H1 (cell line): Measurements from ENCODE around the gene COX17. TPM values are rescaled to one million over a fixed set of nuclear protein-coding genes. Genes with fewer than 3 reads are reported as not detected.

Experiments used
- CHD7 ChIP-seq: fragments of 300-600 bp; sonication (generic); IDR thresholded peaks from 2 replicates; pipeline ENCODE4 v1.7.1; 2012; ENCODE audit warnings: low read length, moderate library complexity, mild to moderate bottlenecking, inconsistent platforms; ENCODE audit not compliant: insufficient replicate concordance
- CTCF ChIP-seq, 3 experiments: IDR thresholded peaks; 1 replicate in 2 of 3; 2 replicates in 1 of 3; pipeline versions ENCODE4 v1.5.1 to v1.6.1; 2011; ENCODE audit warnings: low read length in 3 of 3, mild to moderate bottlenecking in 3 of 3, inconsistent platforms in 2 of 3, low read depth in 1 of 3, moderate library complexity in 1 of 3; ENCODE audit not compliant: insufficient read depth in 1 of 3; ENCODE audit errors: control extremely low read depth in 1 of 3
- FOSL1 ChIP-seq: IDR thresholded peaks from 2 replicates; pipeline ENCODE4 v1.6.1; 2011; ENCODE audit warnings: mild to moderate bottlenecking, low read depth, low read length, moderate library complexity; ENCODE audit not compliant: insufficient read depth
- POLR2AphosphoS5 ChIP-seq: IDR thresholded peaks from 2 replicates; pipeline ENCODE4 v1.6.1; 2011; ENCODE audit warnings: low read depth, low read length
- RBBP5 ChIP-seq: IDR thresholded peaks from 2 replicates; pipeline ENCODE4 v1.7.1; 2012; ENCODE audit warnings: low read depth, mild to moderate bottlenecking, inconsistent platforms, low read length, moderate library complexity, borderline replicate concordance
- polyA plus RNA-seq, 7 experiments: library from polyadenylated mRNA; depleted of rRNA in 3 of 7; stranded (reverse) in 5 of 7; unstranded in 2 of 7; fragments of >200 nt in 5 of 7; fragments of 200-250 nt in 2 of 7; gene quantifications; 1 replicate in 5 of 7; 2 replicates in 1 of 7; 4 replicates in 1 of 7; pipeline versions ENCODE4 v1.2.1 to v1.2.3, GENCODE V29; 2011 to 2013; ENCODE audit warnings: missing spikeins in 2 of 7, mixed read lengths in 2 of 7
- total RNA-seq: library from RNA; stranded (reverse); fragmentation: NEBNext Ultra II Directional; extraction: Animal tissue kit (Norgen Biotek cat#: 25700); gene quantifications from 2 replicates; pipeline ENCODE4 v1.2.1, GENCODE V29; 2021

The COX17 gene
- total and polyA plus RNA-seq, 2 of the 8 experiments (the other 6 are each of a cell fraction or from before 2014, with no cell fraction given) = 34.2 to 43.0 TPM

GRCh38 chr3:119723022-119723421 lies 45.8 kb upstream of the COX17 start (continued):
- no peak for TF ChIP-seq FOSL1
- TF ChIP-seq CHD7 = no peak
- no peak for TF ChIP-seq CTCF (IDR thresholded peaks at IDR 0.05; ENCODE audit: control extremely low read depth in 1 of 3, insufficient read depth in 1 of 3, low read depth in 1 of 3, low read length in 3 of 3)
- TF ChIP-seq POLR2AphosphoS5 = no peak
- TF ChIP-seq RBBP5 = no peak
